HG02678 (cell line): ENCODE results near the gene SMARCA1.

Experiments
- ATAC-seq: cut with Tn5 transposase; IDR thresholded peaks from one replicate; pipeline ENCODE4 v1.9.1; 2021; ENCODE audit warnings: mild to moderate bottlenecking, moderate library complexity; ENCODE audit not compliant: unreplicated experiment

SMARCA1 gene

DNA sequence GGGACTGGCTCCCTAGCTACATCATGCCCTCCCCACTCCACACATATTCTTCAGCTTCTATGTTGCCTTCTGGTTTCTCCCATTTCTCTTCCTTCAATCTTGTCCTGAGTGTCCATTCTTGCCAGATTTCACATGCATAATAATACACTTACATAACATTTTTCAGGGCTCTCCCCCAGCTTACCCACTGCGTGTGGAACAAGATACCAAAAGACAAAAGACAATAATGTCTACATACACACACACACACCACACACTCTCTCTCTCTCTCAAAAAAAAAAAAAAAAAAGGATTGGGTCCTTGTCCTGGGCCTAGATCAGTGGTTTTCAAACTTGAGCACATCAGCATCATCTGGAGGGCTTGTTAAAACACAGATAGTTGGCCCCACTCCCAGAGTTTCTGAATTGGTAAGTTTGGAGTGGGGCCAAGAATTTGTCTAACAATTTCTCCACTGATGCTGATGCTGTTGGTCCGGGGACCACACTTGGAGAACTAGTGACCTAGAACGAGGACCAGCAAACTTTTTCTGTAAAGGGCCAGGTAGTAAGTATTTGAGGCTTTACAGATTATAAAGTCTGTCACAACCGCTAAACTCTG lies 6.5 kb upstream of the SMARCA1 start:
- no peak for ATAC-seq

- ATAC-seq, result no peak
Observed at GRCh38 chrX:129525896-129526295, 2.6 kb upstream of the SMARCA1 start.

DNA sequence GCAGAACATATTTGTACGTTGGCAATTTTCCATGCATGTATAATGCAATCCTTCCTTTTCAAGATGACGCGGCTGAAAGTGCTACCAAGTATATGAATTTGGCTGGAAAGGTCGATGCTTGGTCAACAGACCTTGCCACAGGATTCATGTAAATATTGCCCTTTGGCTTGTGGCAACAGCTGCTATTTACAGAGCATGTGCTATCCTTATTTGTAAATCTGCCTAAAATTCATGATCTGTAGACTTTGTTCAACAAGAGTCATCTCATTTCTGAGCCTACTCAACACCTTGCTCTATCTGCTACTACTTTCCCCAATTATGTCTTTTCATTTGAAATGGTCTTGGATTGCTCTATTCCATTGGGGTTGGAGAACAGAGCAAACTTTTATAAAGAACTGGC lies 1.9 kb upstream of the SMARCA1 start:
- no peak for ATAC-seq

- ATAC-seq, result no peak
Observed at GRCh38 chrX:129524250-129524850, 1.1 kb upstream of the SMARCA1 start.

DNA sequence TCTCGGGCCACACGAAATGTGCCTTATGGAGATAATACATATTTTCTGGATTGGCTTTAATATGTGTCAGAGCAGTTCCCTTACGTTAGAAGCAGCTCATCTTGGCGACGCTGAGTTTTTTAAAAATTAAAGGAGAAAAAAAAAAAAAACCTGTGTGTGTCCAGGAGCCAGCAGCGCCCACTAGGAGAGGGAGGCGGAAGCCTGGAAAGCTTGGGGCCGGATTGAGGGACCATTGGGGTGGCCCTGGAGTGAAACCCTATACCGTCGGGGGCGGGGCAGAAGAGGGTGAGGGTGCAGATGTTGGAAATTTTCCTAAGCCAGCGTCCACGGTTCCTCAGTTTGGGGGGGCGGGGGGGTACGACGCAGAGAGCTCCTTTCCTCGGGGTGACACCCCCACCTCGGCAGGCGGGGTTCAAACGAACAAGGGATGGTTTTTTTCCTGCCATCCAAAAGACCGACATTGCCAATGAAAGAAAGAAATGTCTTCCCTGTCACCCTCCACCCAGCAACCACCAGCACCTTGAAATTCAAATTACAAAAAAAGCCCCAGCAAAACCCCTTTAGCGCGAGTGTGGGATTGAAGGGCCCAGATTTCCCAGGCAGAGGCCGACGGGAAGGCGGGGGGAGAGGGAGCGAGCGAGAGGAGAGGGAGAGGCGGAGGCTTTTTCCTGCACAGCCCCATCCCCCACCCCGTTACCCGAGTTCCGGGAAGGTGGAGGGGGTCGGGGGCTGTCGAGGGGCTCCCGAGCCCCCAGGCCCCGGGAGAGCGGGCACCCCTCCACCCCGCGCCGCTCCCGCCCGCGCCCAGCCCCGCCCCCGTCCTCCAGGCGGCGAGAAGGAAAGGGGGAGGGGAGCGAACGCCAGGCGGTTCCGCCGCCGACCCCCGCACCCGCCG lies 859 bp downstream of the SMARCA1 start:
- ATAC-seq, result no peak

GRCh38 chrX:129520151-129520550 lies 3.1 kb downstream of the SMARCA1 start:
- ATAC-seq, result no peak

DNA sequence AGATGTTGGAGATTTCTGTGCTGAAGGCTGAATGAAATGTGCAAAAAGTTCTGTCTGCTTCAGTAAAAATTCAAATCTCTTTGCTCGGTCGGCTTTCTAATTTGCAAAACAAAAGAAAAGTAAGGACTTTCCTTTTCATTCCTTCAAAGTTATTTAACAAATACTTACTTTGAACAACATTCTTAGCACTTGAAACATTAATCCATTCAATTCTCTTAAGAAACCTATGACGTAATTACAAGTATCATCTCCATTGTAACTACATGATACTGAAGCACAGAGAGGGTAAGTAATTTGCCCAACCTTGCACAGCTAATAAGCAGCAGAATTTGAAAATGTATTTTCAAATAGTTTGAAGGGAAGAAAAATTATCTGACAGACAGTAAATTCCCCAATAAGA lies 6.9 kb downstream of the SMARCA1 start:
- no peak for ATAC-seq

GRCh38 chrX:129512409-129512808 lies 10.9 kb downstream of the SMARCA1 start:
- ATAC-seq, result no peak

DNA sequence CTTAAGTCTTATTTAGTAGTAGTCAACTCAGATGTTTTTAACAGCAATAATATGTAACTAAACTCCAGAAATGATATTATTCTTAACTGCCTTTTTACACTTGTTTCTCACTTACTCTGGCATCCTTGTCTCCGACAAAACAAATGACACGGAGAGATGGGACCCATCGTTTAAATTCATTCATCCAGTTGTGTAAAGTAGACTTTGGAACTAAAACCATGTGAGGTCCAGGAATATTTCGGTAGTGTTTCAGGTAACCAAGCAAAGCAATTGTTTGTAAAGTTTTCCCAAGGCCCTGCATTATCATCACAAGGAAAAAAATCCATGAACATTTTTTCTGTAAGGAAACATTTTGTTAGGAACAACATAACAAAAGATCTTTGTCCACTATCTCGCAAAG lies 11.6 kb downstream of the SMARCA1 start:
- ATAC-seq, result no peak

DNA sequence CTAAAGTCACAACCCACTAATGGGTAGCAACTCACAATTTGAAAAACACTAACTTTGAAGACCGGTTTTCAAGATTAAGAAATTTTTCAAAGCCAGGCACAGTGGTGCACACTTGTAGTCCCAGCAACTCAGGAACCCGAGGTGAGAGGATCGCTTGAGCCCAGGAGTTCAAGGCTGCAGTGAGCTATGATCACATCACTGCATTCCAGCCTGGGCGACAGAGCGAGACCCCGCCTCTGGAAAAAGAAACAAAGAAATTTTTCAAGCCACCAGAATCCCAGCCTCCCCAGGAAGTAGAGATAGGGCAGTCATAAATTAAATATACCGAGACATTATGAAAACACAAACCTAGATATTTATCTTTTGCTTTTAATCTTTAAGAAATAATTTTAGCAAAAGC lies 13.0 kb downstream of the SMARCA1 start:
- no peak for ATAC-seq

DNA sequence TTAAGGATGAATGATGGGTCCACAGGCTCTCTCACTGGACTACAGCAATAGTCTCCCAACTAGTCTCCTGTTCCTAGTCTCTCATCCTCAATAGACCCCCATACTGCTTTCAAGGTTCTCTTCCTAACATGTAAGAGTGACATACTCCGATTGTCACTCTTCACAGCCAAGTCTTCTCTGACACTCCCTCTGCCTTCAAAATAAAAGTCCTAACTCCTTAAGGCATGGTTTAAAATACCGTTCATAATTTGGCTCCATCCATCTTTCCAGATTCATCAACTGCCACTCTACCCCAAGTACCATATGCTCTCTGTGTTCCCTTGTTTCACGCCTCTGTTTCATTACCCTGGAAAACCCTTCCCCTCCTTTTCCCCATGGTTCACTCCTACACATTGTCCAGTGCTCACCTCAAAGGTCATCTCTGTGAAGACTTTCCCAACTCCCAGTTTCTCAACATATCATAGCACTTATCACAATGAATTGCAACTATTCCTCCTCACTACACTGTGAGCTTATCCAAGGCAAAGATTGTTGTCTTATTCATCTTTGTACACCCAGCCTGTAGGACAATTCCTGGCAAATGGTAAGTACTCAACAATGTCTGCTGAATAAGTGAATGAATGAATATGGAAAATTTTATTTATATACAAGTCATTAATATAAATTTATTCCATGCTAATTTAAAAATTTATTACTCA lies 26.0 kb downstream of the SMARCA1 start:
- no peak for ATAC-seq

- no peak for ATAC-seq
Observed at GRCh38 chrX:129496625-129497024, 26.7 kb downstream of the SMARCA1 start.

DNA sequence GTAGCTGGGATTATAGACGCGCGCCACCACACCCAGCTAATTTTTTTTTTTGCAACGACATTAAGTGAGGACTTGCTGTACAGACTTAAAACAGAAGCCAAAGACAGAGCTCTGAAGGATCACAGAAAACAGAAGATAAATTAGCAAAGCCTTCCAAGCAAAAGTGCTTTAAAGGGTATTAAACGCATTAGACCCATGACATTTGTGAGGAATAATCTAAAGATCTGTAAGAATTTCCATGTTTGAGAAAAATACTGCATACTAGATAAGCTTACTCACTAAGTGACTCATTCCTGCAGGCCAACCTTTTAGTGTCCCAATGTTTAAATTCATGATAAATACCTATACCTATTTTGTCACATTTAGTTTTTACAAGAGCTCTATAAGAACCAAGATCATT lies 27.4 kb downstream of the SMARCA1 start:
- no peak for ATAC-seq

DNA sequence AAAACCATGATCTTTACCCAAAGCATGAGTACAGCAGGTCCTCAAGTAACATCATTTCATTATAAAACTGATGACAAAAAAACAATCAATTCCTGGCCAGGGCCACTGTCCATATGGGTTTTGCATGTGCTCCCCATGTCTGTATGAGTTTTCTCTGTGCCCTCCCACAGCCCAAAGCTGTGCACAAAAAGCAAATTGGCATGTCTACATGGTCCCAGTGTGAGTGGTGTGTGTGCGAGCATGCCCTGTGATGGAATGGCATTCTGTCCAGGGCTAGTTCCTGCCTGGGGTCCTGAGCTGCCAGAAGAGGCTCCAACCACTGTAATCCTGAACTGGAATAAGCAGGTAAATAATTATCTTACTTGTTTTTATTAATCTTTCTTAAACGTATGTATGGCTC lies 28.4 kb downstream of the SMARCA1 start:
- no peak for ATAC-seq

DNA sequence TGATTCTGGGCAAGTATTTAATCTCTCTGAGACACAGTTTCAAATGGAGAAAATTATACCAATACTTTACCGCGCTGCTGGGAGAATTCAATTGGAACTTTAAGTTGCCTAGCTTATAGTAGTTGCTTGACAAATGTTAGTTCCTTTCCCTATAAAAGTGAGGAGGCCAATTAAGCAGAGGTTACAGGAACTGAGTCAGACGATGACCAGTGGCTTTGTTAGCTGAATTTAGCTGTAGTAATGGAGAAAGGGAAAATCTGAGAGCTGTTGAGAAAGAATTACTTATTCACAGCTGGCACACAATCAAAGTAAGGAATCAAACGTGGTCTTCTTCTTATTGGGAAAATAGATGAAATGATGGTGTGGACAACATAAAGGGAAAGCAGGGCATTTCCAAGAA lies 29.6 kb downstream of the SMARCA1 start:
- no peak for ATAC-seq

- no peak for ATAC-seq
Observed at GRCh38 chrX:129490330-129490729, 33.0 kb downstream of the SMARCA1 start.

DNA sequence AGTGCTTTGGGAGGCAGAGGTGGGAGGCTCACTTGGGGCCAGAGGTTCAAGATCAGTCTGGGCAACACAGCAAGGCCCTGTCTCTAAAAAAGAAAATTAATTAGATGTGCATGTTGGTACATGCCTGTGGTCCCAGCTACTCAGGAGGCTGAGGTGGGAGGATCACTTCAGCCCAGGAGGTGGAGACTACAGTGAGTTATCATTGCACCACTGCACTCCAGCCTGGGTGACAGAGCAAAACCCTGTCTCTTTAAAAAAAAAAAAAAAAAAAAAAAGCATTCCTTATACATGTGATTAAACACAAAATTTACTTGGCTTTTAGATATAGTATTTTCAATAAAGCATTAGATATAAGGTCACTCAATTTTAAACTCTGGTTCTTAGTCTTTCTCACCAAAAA lies 34.9 kb downstream of the SMARCA1 start:
- ATAC-seq, result no peak

GRCh38 chrX:129480889-129481288 lies 42.4 kb downstream of the SMARCA1 start:
- ATAC-seq, result no peak

- no peak for ATAC-seq
Observed at GRCh38 chrX:129478516-129478915, 44.8 kb downstream of the SMARCA1 start.

DNA sequence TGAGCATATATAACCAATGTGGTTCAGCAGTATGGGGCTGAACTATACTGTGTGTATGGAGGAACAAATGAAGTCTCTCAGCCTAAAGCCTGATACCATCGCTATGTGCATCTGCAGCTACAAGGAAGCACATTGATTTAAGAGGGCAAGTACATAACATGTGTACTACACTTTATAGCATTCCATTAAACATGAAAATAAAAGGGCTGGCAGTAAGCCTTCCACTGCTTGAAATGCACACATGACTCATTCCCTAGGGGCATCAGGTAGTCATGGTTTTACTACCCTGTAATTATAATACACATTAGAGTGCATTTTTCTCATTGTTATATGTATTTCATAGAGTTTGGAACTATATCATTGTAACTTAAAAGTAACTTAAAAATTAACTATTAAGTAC lies 51.2 kb downstream of the SMARCA1 start:
- no peak for ATAC-seq

GRCh38 chrX:129462707-129463106 lies 60.6 kb downstream of the SMARCA1 start:
- ATAC-seq, result no peak
